Activated naive CD4-positive, alpha-beta T cell treated with anti-CD3 and anti-CD28 coated beads, Interleukin-2, amount 50 U/mL, for 72 hours (primary cell): ENCODE data around the gene BCAS3. TPM values are rescaled to one million over a fixed set of nuclear protein-coding genes. Genes with fewer than 3 reads are reported as not detected.

ENCODE experiments used
- ATAC-seq, 2 donors: fragments of 150-1000 bp; cut with Tn5 transposase; 2 replicates each; pipeline ENCODE4 v1.10.0; 2021; ENCODE audit warnings: mild to moderate bottlenecking in 2 of 2, moderate library complexity in 2 of 2
- DNase-seq, 2 donors: peaks; one replicate each; pipeline ENCODE4 v3.0.0; 2021 to 2022; ENCODE audit warnings: low spot score in 2 of 2
- H3K27ac Mint-ChIP-seq, 2 donors: one replicate each; pipeline ENCODE4 v1.8.0; 2022; ENCODE audit warnings: mild to moderate bottlenecking in 2 of 2, mixed read lengths in 2 of 2
- H3K36me3 Mint-ChIP-seq, 2 donors: one replicate each; pipeline ENCODE4 v1.8.0; 2022; ENCODE audit warnings: mixed read lengths in 2 of 2
- H3K9me3 Mint-ChIP-seq, 2 donors: one replicate each; pipeline ENCODE4 v1.8.0; 2022; ENCODE audit warnings: mixed read lengths in 2 of 2
- total RNA-seq, 2 donors: library from RNA; stranded (reverse); gene quantifications; one replicate each; pipeline ENCODE4 v1.2.3, GENCODE V29; 2022

Gene BCAS3
- total RNA-seq, 2 donors from 2014 or later, result 10.5 to 24.4 TPM

- DNase-seq (no peak), ATAC-seq (no peak)
- Mint-ChIP-seq H3K9me3 (peaks cover 3 to 4% of the 10 kb centered on the region in 2 donors), H3K36me3 (peaks cover 7 to 8% of the 10 kb centered on the region in 2 donors), H3K27ac (no peak overlapping the region)
Measured at GRCh38 chr17:61161615-61162134, 484.0 kb downstream of the BCAS3 start.

- Mint-ChIP-seq H3K27ac (no peak overlapping the region), H3K9me3 (peaks cover 3 to 4% of the 10 kb centered on the region in 2 donors), H3K36me3 (peaks cover 7 to 8% of the 10 kb centered on the region in 2 donors)
- DNase-seq, result no peak
- ATAC-seq, result no peak
Measured at GRCh38 chr17:61164517-61164916, 486.9 kb downstream of the BCAS3 start.

GRCh38 chr17:61167075-61167474 is 489.4 kb downstream of the BCAS3 start:
- Mint-ChIP-seq H3K36me3 (peaks cover 7 to 8% of the 10 kb centered on the region in 2 donors), H3K9me3 (peaks cover 3 to 4% of the 10 kb centered on the region in 2 donors), H3K27ac (no peak overlapping the region)
- DNase-seq (no peak), ATAC-seq (no peak)

- ATAC-seq (peak in 1 of 2 donors; percentile 66), DNase-seq (no peak)
- peaks cover 7 to 8% of the 10 kb centered on the region in 2 donors for H3K36me3 Mint-ChIP-seq
- no peak overlapping the region for H3K27ac Mint-ChIP-seq
- H3K9me3 Mint-ChIP-seq, result peaks cover 3 to 4% of the 10 kb centered on the region in 2 donors
Measured at GRCh38 chr17:61168506-61168905, 490.9 kb downstream of the BCAS3 start.

- ATAC-seq, result no peak
- DNase-seq, result no peak
- no peaks in the 10 kb centered on the region for H3K9me3 Mint-ChIP-seq
- no peak overlapping the region for H3K27ac Mint-ChIP-seq
- H3K36me3 Mint-ChIP-seq, result no peaks in the 10 kb centered on the region
Measured at GRCh38 chr17:61174310-61174709, 496.7 kb downstream of the BCAS3 start.

GRCh38 chr17:61175298-61176142 is 497.9 kb downstream of the BCAS3 start:
- no peaks in the 10 kb centered on the region for H3K36me3 Mint-ChIP-seq

GRCh38 chr17:61177351-61177750 is 499.7 kb downstream of the BCAS3 start:
- no peak for ATAC-seq
- H3K9me3 Mint-ChIP-seq, result no peaks in the 10 kb centered on the region
- no peak for DNase-seq
- no peaks in the 10 kb centered on the region for H3K36me3 Mint-ChIP-seq
- peak overlapping the region in 1 of 2 donors; percentile 18 for H3K27ac Mint-ChIP-seq

More at GRCh38 chr17:61175298-61176142, 497.9 kb downstream of the BCAS3 start:
- ATAC-seq (no peak), DNase-seq (no peak)
- Mint-ChIP-seq H3K27ac (no peak overlapping the region), H3K9me3 (no peaks in the 10 kb centered on the region)

- Mint-ChIP-seq H3K27ac (no peak overlapping the region), H3K9me3 (no peaks in the 10 kb centered on the region), H3K36me3 (no peaks in the 10 kb centered on the region)
- DNase-seq (no peak), ATAC-seq (no peak)
Measured at GRCh38 chr17:61178284-61178683, 500.6 kb downstream of the BCAS3 start.

GRCh38 chr17:61179380-61179806 is 501.7 kb downstream of the BCAS3 start:
- Mint-ChIP-seq H3K36me3 (no peaks in the 10 kb centered on the region), H3K27ac (no peak overlapping the region), H3K9me3 (no peaks in the 10 kb centered on the region)
- no peak for DNase-seq
- no peak for ATAC-seq

- ATAC-seq, result no peak
- Mint-ChIP-seq H3K36me3 (no peaks in the 10 kb centered on the region), H3K27ac (no peak overlapping the region), H3K9me3 (no peaks in the 10 kb centered on the region)
- no peak for DNase-seq
Measured at GRCh38 chr17:61183793-61184192, 506.1 kb downstream of the BCAS3 start.

- H3K9me3 Mint-ChIP-seq, result no peaks in the 10 kb centered on the region
- DNase-seq (no peak), ATAC-seq (no peak)
- no peaks in the 10 kb centered on the region for H3K36me3 Mint-ChIP-seq
- H3K27ac Mint-ChIP-seq, result no peak overlapping the region
Measured at GRCh38 chr17:61185385-61185784, 507.7 kb downstream of the BCAS3 start.

GRCh38 chr17:61187038-61187437 is 509.4 kb downstream of the BCAS3 start:
- Mint-ChIP-seq H3K27ac (no peak overlapping the region), H3K9me3 (no peaks in the 10 kb centered on the region), H3K36me3 (no peaks in the 10 kb centered on the region)
- no peak for DNase-seq
- no peak for ATAC-seq

- ATAC-seq (no peak), DNase-seq (no peak)
- no peak overlapping the region for H3K27ac Mint-ChIP-seq
- no peaks in the 10 kb centered on the region for H3K9me3 Mint-ChIP-seq
- H3K36me3 Mint-ChIP-seq, result no peaks in the 10 kb centered on the region
Measured at GRCh38 chr17:61188081-61188480, 510.4 kb downstream of the BCAS3 start.

GRCh38 chr17:61189968-61190367 is 512.3 kb downstream of the BCAS3 start:
- H3K36me3 Mint-ChIP-seq, result no peaks in the 10 kb centered on the region
- H3K9me3 Mint-ChIP-seq, result no peaks in the 10 kb centered on the region
- DNase-seq, result no peak
- H3K27ac Mint-ChIP-seq, result no peak overlapping the region
- ATAC-seq, result peak; percentile 39 to 50

- no peak overlapping the region for H3K27ac Mint-ChIP-seq
- no peak for DNase-seq
- no peak for ATAC-seq
- no peaks in the 10 kb centered on the region for H3K36me3 Mint-ChIP-seq
- no peaks in the 10 kb centered on the region for H3K9me3 Mint-ChIP-seq
Measured at GRCh38 chr17:61196302-61196704, 518.7 kb downstream of the BCAS3 start.

GRCh38 chr17:61196799-61197198 is 519.1 kb downstream of the BCAS3 start:
- H3K9me3 Mint-ChIP-seq, result no peaks in the 10 kb centered on the region
- ATAC-seq (no peak), DNase-seq (no peak)
- H3K27ac Mint-ChIP-seq, result no peak overlapping the region
- H3K36me3 Mint-ChIP-seq, result no peaks in the 10 kb centered on the region

GRCh38 chr17:61199431-61200338 is 522.0 kb downstream of the BCAS3 start:
- ATAC-seq, result no peak
- DNase-seq, result no peak

More at GRCh38 chr17:61199431-61200338, 522.0 kb downstream of the BCAS3 start:
- Mint-ChIP-seq H3K36me3 (peaks cover 0 to 4% of the 10 kb centered on the region in 2 donors), H3K9me3 (no peaks in the 10 kb centered on the region), H3K27ac (peak overlapping the region in 1 of 2 donors; percentile 52)
